Heart left ventricle (tissue), 16 donors: ENCODE results near the gene LAMA2. TPM values are rescaled to one million over a fixed set of nuclear protein-coding genes. Genes with fewer than 3 reads are reported as not detected.
"Not testable (repeated sequence)": the region's sequence is repeated elsewhere in the genome, so short reads cannot be mapped to it uniquely, and the experiment has no call there.

ENCODE experiments used
- ATAC-seq, 4 donors: fragments of 200-7000 bp; cut with Tn5 transposase; one replicate each; pipeline ENCODE4 v1.9.1; 2020 to 2022; ENCODE audit warnings: moderate library complexity in 4 of 4, mild to moderate bottlenecking in 3 of 4, moderate number of reproducible peaks in 1 of 4
- DNase-seq, 5 donors: peaks; one replicate each; pipeline ENCODE4 v3.0.0-alpha.2; 2020
- H3K27ac ChIP-seq, 12 donors: fragments of 200-600 bp; sonication (generic) in 4 of 12; one replicate each; pipeline versions ENCODE4 v1.5.0 to v1.8.0; 2016 to 2022; ENCODE audit warnings: mild to moderate bottlenecking in 2 of 12
- H3K27me3 ChIP-seq, 9 donors: fragments of 200-600 bp; sonication (generic) in 2 of 9; one replicate each; pipeline versions ENCODE4 v1.5.1 to v1.8.0; 2016 to 2022; ENCODE audit warnings: mild to moderate bottlenecking in 3 of 9
- H3K36me3 ChIP-seq, 9 donors: fragments of 200-600 bp; sonication (generic) in 2 of 9; one replicate each; pipeline versions ENCODE4 v1.5.0 to v1.8.0; 2018 to 2022; ENCODE audit warnings: mild to moderate bottlenecking in 2 of 9
- H3K4me1 ChIP-seq, 12 donors: fragments of 200-600 bp; sonication (generic) in 4 of 12; one replicate each; pipeline versions ENCODE4 v1.5.0 to v1.8.0; 2016 to 2022; ENCODE audit warnings: mild to moderate bottlenecking in 3 of 12
- H3K4me3 ChIP-seq, 12 donors: fragments of 200-600 bp; sonication (generic) in 4 of 12; one replicate each; pipeline versions ENCODE4 v1.5.0 to v1.8.0; 2017 to 2022; ENCODE audit warnings: mild to moderate bottlenecking in 9 of 12, moderate library complexity in 4 of 12
- H3K9me3 ChIP-seq, 12 donors: fragments of 200-600 bp; sonication (generic) in 4 of 12; one replicate each; pipeline versions ENCODE4 v1.5.0 to v1.8.0; 2016 to 2022; ENCODE audit warnings: mild to moderate bottlenecking in 1 of 12
- POLR2A ChIP-seq, 2 donors: fragments of 450-650 bp; IDR thresholded peaks; one replicate each; pipeline ENCODE4 v1.6.1; 2017; ENCODE audit warnings: antibody characterized with exemption in 2 of 2, mild to moderate bottlenecking in 2 of 2, moderate library complexity in 2 of 2
- WGBS, 4 donors: extraction: QIAGEN DNeasy Blood & Tissue Kit in 2 of 4; methylation state at CpG; one replicate each; pipeline versions ENCODE4 v1.1.5 to v1.1.7; 2013 to 2018; 5-methylcytosine and 5-hydroxymethylcytosine counted together
- intact Hi-C, 10 donors: fragments of 100-400 bp; cut with DNase I; formaldehyde crosslinking; loops; one replicate each; pipeline versions ENCODE4 v1.11.1 to v1.14.2; 2022
- polyA plus RNA-seq, 2 donors: library from polyadenylated mRNA; stranded (reverse); fragments of 200-250 nt; gene quantifications; one replicate each; pipeline ENCODE4 v1.2.3, GENCODE V29; 2013
- total RNA-seq, 9 donors: library from RNA; depleted of rRNA in 2 of 9; stranded (reverse); fragments of >200 nt in 2 of 9; fragmentation: NEBNext Ultra II Directional in 3 of 9; extraction: Animal tissue kit (Norgen Biotek cat#: 25700) in 3 of 9; gene quantifications; one replicate each; pipeline versions ENCODE4 v1.1.0 to v1.2.4, GENCODE V29; 2016 to 2023
- TF ChIP-seq, protein P1 (sequence below), 12 donors: fragments of 200-600 bp; sonication (generic) in 4 of 12; IDR thresholded peaks; one replicate each; pipeline versions ENCODE4 v1.5.0 to v1.8.0; 2018 to 2022; ENCODE audit warnings: antibody characterized with exemption in 12 of 12, mild to moderate bottlenecking in 5 of 12
- donor health status: ischemic (EF 13 %, LVEDD 7.1; RV severe dilation, severe dysfunction).
- donor health status: healthy with polysubstance abuse.
- donor health status: DM: no; HTN: yes; CAD: no.
- donor health status: DM: no; HTN: no; CAD: no.
- donor health status: ischemic (EF 25% LVEDD 6.9; RV normal size, moderate dysfunction).
- donor health status: ischemic (EF 25% LVEDD 5.7; RV mildly dilated, moderate dysfunction).
- donor health status: healthy.
- donor health status: DM: yes; HTN: yes; CAD: no.
- donor health status: ischemic (EF 35%, LVEDD 5.7; RV mildly dilated, moderate dysfunction).
- donor health status: nonischemic (EF 11% LVEDD 7.7; RV severe dilation, severe dysfunction).
- donor health status: DM: yes; HTN: yes; CAD: no.
- donor health status: PGD.
- donor health status: ischemic (EF 29% LVEDD 5.4; RV normal size, mild dysfunction).
- donor health status: nonischemic (EF 23%, LVEDD 6.1; RV moderate dilation, normal function).

LAMA2 gene
- total and polyA plus RNA-seq, 11 donors = 34.8 to 299 (median 206) TPM

DNA sequence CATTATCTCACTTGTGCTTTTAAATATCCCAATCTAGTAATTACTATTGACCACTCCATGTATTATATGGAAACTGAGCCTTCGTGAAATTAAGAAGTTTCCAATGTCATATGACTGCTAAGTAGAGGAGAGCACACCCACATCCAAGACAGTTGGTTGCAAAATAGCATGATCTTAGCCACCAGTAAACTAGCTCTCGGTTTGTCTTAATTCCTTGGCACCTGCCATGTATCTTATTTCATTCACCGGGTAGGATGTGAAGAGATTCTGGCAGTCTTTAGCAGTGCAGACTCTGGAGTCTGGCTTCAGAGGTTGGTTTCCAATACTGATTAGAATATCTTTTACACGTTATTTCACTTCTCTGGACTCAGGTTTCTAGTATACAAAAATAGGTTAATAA is 270.3 kb downstream of the LAMA2 start:
- intact Hi-C loops = no loop called here
- no peak for DNase-seq
- 44 to 62% (median 55%) methylated on average over 4 of the region's 4 CpGs for WGBS, 4 donors
- Histone ChIP-seq H3K4me3 (no peak overlapping the region), H3K36me3 (peaks cover 0 to 93% (median 45%) of the 10 kb centered on the region in 9 donors), H3K4me1 (no peaks in the 10 kb centered on the region), H3K27me3 (no peaks in the 10 kb centered on the region), H3K9me3 (no peaks in the 10 kb centered on the region), H3K27ac (no peak overlapping the region)
- peak in 1 of 4 donors; percentile 41 for ATAC-seq
- TF ChIP-seq, protein P1, sequence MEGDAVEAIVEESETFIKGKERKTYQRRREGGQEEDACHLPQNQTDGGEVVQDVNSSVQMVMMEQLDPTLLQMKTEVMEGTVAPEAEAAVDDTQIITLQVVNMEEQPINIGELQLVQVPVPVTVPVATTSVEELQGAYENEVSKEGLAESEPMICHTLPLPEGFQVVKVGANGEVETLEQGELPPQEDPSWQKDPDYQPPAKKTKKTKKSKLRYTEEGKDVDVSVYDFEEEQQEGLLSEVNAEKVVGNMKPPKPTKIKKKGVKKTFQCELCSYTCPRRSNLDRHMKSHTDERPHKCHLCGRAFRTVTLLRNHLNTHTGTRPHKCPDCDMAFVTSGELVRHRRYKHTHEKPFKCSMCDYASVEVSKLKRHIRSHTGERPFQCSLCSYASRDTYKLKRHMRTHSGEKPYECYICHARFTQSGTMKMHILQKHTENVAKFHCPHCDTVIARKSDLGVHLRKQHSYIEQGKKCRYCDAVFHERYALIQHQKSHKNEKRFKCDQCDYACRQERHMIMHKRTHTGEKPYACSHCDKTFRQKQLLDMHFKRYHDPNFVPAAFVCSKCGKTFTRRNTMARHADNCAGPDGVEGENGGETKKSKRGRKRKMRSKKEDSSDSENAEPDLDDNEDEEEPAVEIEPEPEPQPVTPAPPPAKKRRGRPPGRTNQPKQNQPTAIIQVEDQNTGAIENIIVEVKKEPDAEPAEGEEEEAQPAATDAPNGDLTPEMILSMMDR (IDR thresholded peaks at IDR 0.05) = no peak
- TF ChIP-seq POLR2A (IDR thresholded peaks at IDR 0.05) = no peak

DNA sequence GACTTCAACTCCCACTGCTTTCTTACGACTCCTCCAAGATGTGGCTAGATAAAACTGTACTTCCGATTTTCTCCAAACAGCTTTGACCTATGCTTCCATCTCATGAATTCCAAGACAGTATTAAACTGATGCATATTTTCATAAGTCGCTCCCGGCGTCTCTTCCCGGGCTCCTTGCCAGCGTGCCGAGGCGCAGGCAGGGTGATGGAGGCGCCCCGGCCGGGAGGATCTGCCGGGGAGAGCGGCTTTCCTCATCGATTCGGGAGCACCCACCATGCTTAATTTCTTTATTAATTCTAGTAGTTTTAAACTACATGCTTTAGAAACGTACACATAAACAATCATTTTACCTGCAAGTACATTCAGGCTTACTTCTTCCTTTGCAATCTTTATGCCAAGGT is 276.3 kb downstream of the LAMA2 start:
- DNase-seq, H3K27me3 ChIP-seq, H3K4me3 ChIP-seq, H3K27ac ChIP-seq, intact Hi-C loops, H3K9me3 ChIP-seq: not testable (repeated sequence)
- peak in 1 of 4 donors; percentile 35 for ATAC-seq
- peaks cover 0 to 11% (median 2%) of the 10 kb centered on the region in 12 donors for H3K4me1 ChIP-seq
- 90 to 95% (median 92%) methylated on average over 17 of the region's 17 CpGs for WGBS, 4 donors
- H3K36me3 ChIP-seq = peaks cover 0 to 73% (median 10%) of the 10 kb centered on the region in 9 donors

DNA sequence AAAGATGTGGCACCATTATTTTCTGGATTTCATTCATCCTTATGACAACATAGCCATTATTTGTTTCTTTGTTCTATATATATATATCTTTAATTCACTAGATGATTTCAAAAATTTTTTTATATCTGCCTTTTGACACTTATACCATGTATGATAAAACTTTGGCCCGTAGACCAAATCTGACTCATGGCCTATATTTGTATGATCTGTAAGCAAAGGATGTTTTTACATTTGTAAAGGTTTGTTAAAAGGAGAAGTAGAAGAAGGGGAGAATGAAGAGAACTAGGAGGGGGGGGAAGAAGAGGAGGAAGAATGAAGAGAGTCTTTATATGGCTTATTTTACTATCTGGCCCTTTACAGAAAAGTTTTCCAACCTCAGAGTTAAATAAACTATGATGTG is 279.7 kb downstream of the LAMA2 start:
- Histone ChIP-seq H3K4me3 (no peak overlapping the region), H3K36me3 (peaks cover 0 to 72% (median 12%) of the 10 kb centered on the region in 9 donors), H3K27ac (peak overlapping the region in 3 of 12 donors; percentile 25 to 45 (median 30)), H3K27me3 (no peaks in the 10 kb centered on the region), H3K4me1 (peaks cover 0 to 11% (median 2%) of the 10 kb centered on the region in 12 donors), H3K9me3 (peaks cover 0 to 5% (median 0%) of the 10 kb centered on the region in 12 donors)
- intact Hi-C loops = no loop called here
- WGBS, 4 donors = 39 to 44% (median 41%) methylated on average over 1 of the region's 1 CpG
- peak in 2 of 4 donors; percentile 22 to 27 for ATAC-seq
- TF ChIP-seq, protein P1 (IDR thresholded peaks at IDR 0.05) = no peak
- TF ChIP-seq POLR2A (IDR thresholded peaks at IDR 0.05) = no peak
- DNase-seq = no peak

DNA sequence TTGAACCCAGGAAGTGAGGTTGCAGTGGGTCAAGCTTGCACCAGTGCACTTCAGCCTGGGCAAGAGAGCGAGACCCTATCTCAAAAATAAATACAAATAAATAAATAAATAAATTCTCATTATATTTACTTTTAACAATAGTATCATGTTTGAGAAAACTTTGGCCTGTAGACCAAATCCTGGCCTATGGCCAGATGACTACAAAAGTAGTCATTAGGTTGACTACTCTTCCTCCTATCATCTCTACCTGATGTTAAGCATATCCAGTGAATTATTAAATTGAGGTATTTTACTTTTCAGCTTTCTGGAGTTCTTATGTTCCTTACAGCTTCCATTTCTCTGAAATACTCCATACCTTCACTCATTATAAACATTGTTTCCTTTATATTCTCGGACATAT is 280.6 kb downstream of the LAMA2 start:
- Histone ChIP-seq H3K27ac (no peak overlapping the region), H3K9me3 (peaks cover 0 to 5% (median 0%) of the 10 kb centered on the region in 12 donors), H3K4me1 (peaks cover 0 to 11% (median 2%) of the 10 kb centered on the region in 12 donors), H3K4me3 (no peak overlapping the region), H3K27me3 (no peaks in the 10 kb centered on the region), H3K36me3 (peaks cover 0 to 63% (median 12%) of the 10 kb centered on the region in 9 donors)
- TF ChIP-seq, protein P1 (IDR thresholded peaks at IDR 0.05) = no peak
- no peak for TF ChIP-seq POLR2A (IDR thresholded peaks at IDR 0.05)
- no peak for ATAC-seq
- no peak for DNase-seq
- intact Hi-C loops = no loop called here
- 88 to 96% (median 94%) methylated on average over 2 of the region's 2 CpGs for WGBS, 4 donors

DNA sequence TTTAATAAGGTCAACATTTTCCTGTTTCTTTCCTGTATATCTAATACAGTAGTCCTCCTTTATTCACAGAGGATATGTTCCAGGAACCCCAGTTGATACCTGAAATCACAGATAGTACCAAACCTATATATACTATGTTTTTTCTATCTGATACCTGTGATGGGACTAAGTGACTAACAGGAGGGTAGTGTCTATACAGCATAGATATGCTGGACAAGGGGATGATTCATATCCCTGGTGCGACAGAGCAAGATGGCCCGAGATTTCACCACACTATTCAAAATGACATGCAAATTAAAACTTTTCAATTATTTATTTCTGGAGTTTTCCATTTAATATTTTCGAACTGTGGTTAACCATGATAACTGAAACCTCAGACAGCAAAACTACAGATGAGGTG is 281.1 kb downstream of the LAMA2 start:
- H3K36me3 ChIP-seq = peaks cover 0 to 58% (median 12%) of the 10 kb centered on the region in 9 donors
- ATAC-seq (no peak), DNase-seq (no peak)
- peaks cover 0 to 5% (median 0%) of the 10 kb centered on the region in 12 donors for H3K9me3 ChIP-seq
- TF ChIP-seq POLR2A (IDR thresholded peaks at IDR 0.05) = no peak
- TF ChIP-seq, protein P1 (IDR thresholded peaks at IDR 0.05) = no peak
- H3K4me3 ChIP-seq = no peak overlapping the region
- no peak overlapping the region for H3K27ac ChIP-seq
- WGBS, 4 donors = 91 to 95% (median 92%) methylated on average over 3 of the region's 3 CpGs
- H3K27me3 ChIP-seq = no peaks in the 10 kb centered on the region
- peaks cover 0 to 11% (median 2%) of the 10 kb centered on the region in 12 donors for H3K4me1 ChIP-seq
- intact Hi-C loops = no loop called here

DNA sequence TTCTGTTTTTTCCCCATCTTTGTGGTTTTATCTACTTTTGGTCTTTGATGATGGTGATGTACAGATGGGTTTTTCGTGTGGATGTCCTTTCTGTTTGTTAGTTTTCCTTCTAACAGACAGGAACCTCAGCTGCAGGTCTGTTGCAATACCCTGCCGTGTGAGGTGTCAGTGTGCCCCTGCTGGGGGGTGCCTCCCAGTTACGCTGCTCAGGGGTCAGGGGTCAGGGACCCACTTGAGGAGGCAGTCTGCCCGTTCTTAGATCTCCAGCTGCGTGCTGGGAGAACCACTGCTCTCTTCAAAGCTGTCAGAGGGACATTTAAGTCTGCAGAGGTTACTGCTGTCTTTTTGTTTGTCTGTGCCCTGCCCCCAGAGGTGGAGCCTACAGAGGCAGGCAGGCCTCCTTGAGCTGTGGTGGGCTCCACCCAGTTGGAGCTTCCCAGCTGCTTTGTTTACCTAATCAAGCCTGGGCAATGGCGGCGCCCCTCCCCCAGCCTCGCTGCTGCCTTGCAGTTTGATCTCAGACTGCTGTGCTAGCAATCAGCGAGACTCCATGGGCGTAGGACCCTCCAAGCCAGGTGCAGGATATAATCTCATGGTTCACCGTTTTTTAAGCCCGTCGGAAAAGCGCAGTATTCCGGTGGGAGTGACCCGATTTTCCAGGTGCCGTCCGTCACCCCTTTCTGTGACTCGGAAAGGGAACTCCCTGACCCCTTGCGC is 289.5 kb downstream of the LAMA2 start:
- peak overlapping the region in 2 of 12 donors; percentile 1 to 20 for H3K27ac ChIP-seq

More for the DNA sequence above, 289.5 kb downstream of the LAMA2 start:
- H3K9me3 ChIP-seq, H3K4me1 ChIP-seq, ATAC-seq, H3K27me3 ChIP-seq, intact Hi-C loops: not testable (repeated sequence)
- DNase-seq = peak in 3 of 5 donors; percentile 28 to 45 (median 42)
- Histone ChIP-seq H3K4me3 (peak overlapping the region in 9 of 12 donors; percentile 10 to 40 (median 25)), H3K36me3 (peaks cover 0 to 25% (median 0%) of the 10 kb centered on the region in 9 donors)
- WGBS, 4 donors = 50 to 84% (median 57%) methylated on average over 10 to 20 of the region's 20 CpGs
